DMS153 treated with DMSO at 0.1 percent for 48 hours (cell line): ENCODE measurements around the gene ANKRD13B.

Experiments
- DNase-seq: peaks from one replicate; lab custom pipeline; 2025; ENCODE audit not compliant: unreplicated experiment; lab: John Stamatoyannopoulos, UW

ANKRD13B gene

DNA sequence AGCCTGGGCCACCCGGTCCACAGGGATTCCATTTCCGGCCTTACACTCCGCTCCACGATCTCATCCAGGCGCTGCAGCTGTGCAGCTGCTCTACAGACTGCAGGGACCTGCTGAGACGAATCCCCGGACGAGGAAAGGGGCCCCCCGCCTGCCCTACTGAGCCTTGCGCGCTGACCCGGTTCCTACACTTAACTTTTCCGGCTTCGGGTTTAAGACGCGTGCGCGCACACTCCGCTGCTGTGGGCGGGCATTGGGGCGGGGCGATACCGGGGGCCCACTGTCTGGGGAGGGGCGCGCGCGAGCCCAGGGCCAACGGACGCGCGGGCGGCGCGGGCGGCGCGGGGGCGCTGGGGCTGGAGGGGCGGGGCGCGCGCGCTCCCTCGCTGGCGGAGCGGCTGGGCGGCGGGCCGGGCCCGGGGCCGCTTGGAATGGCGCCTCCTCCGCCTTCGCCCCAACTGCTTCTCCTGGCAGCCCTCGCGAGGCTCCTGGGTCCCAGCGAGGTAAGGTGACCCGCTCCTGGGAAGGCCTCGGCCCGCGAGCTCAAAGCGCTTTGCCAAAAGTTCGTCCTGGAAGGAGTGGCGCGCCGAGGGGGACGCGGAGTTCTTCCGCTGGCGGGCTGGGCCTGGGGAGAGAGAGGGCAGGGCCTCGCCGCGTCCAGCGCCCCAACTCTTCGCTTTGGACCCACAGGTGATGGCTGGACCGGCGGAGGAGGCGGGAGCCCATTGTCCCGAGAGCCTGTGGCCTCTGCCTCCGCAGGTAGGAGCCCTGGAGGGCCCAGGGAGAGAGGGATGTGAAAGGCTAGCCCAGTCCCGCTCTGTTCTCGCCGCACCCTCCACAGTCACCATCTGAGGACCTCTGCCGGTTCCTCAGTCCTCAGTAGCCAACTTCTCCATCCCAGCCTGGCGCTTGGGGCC, 24.3 kb upstream of the ANKRD13B start, which contains the start of gene TP53I13:
TSS of gene TP53I13 (plus strand) at position 371 of the 914 bp plus-strand sequence. CDS start at position 429, 58 bp downstream.
- DNase-seq, result peak; percentile 68

DNA sequence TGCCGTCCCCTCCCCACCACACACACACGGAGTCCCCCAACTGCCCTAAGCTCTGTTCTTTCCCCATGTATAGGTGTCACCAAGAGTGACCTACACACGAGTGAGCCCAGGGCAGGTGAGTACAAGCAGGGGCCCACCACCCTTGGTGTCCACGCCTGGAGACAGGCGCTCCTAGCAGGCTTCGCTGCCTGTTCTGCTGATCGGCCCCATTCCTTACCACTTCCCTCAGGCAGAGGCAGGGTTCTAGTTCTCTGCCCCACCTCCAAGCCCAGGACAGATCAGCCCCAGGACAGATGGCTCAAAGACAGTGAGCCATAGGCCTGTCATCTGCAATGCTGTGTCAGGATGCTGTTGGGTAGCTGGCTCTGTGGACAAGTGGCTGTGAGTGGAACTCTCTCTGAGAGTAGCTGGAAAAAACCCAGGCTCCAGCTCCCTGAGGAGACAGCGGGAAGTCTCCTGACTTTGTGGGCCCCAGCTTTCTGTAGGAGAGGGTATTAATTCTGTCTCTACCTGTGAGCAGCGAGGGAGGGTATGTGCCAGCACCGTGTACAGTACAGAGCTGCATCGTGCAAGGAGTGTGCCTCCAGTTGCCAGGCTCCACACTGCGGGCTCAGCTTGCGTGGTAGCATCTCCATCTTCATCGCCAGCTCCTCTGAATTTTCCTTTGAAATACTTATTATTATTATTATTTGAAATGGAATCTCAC, 23.5 kb upstream of the ANKRD13B start:
- no peak for DNase-seq

DNA sequence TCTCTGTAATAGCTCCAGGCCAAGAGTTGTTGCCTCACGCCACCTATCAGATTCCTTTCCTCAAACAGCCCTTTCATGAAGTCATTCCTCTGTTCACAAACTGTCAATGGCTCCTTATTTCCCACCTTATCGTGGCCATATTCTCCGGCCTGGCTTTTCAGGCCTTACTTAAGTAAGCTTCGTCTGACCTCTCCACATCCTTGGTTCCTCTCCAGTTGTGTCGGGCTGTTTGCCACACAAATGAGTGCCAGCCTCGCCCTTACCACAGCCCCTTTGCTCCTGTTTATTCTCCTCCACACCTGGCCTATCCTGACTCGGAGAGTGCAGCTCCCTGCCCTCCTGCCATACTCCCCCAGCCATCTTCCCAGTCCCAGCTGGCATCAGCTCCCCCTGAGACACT, 22.4 kb upstream of the ANKRD13B start:
- no peak for DNase-seq

DNA sequence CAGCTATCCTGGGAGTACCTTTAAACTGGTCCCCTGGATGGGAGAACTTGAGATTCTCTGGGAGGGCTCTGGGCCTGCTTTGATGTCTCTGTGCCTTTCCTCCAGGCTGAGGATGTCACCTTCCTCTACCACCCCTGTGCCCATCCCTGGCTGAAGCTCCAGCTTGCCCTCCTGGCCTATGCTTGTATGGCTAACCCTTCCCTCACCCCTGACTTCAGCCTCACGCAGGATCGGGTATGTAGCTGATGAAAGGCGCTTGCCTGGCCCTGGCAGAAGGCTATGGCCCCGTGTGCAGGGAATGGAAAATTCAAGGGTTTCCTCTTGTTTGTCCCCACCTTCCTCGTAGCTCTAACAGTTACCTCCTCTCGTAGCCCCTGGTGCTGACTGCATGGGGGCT, 21.4 kb upstream of the ANKRD13B start:
- no peak for DNase-seq

DNA sequence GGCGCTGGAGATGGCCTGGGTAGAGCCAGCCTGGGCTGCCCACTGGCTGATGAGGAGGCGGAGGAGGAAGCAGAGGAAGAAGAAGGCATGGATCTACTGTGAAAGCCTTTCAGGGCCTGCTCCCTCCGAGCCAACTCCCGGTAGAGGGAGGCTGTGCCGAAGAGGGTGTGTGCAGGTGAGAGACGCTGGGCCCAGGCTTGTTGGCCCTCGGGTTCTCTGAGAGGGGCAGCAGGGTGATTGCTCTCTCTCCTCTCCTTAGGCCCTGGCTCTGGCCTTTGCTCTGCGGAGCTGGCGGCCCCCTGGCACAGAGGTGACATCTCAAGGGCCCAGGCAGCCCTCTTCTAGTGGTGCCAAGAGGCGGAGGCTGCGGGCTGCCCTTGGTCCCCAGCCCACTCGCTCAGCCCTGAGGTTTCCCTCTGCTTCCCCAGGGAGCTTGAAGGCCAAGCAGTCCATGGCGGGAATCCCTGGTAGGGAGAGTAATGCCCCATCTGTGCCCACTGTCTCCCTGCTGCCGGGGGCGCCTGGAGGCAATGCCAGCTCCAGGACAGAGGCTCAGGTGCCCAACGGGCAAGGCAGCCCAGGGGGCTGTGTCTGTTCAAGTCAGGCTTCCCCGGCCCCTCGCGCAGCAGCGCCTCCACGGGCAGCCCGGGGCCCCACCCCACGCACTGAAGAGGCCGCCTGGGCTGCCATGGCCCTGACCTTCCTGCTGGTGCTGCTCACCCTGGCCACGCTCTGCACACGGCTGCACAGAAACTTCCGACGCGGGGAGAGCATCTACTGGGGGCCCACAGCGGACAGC, 20.9 kb upstream of the ANKRD13B start:
- DNase-seq, result no peak

DNA sequence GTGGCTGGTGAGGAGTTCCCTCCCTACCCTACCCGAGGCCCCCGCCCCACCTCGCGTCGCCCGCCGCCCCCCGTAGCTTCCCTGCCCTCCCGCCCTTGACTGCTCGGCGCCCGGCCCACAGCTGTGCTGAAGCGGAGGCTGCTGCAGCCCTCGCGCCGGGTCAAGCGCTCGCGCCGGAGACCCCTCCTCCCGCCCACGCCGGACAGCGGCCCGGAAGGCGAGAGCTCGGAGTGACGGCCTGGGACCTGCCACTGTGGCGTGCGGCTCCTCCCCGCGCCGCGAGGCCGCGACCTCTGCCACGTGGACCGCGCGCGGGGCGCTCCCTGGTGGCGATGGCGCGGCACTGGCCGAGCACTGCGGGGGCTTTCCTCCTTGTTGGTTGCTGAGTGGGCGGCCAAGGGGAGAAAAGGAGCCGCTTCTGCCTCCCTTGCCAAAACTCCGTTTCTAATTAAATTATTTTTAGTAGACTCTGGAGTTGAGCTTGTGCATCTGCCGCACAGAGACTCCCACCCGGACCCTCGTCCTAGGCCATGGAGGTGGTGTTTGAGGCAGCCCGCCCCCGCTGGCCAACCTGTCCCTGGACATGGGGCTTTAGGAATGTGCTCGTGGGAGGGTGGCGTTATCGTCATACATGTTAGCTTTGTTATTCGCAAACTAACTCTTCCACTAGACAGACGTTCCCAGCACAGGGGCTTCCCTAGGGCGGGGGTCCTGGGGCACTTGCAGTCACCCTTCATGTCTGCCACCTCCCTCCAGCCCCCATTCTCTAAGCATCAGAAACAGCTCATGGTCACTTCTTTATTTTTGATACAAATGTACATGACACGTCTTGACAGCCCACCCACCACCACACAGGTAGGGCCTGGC, 20.0 kb upstream of the ANKRD13B start:
- DNase-seq, result no peak

DNA sequence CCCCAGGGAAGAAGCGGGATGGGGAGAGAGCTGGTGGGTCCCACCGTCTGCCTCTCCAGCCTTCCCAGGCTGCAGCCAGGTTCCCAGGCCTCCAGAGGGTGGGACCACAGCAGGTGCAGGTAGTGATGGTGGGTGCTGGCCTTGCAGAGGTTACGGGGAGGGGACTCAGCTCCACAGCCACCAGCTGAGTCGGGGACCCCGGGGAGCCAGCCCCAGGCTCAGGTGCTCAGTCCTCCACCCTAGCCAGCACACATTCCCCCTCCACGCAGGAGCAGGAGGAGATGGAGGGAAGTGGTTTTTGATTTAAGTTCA, 19.4 kb upstream of the ANKRD13B start:
- no peak for DNase-seq

DNA sequence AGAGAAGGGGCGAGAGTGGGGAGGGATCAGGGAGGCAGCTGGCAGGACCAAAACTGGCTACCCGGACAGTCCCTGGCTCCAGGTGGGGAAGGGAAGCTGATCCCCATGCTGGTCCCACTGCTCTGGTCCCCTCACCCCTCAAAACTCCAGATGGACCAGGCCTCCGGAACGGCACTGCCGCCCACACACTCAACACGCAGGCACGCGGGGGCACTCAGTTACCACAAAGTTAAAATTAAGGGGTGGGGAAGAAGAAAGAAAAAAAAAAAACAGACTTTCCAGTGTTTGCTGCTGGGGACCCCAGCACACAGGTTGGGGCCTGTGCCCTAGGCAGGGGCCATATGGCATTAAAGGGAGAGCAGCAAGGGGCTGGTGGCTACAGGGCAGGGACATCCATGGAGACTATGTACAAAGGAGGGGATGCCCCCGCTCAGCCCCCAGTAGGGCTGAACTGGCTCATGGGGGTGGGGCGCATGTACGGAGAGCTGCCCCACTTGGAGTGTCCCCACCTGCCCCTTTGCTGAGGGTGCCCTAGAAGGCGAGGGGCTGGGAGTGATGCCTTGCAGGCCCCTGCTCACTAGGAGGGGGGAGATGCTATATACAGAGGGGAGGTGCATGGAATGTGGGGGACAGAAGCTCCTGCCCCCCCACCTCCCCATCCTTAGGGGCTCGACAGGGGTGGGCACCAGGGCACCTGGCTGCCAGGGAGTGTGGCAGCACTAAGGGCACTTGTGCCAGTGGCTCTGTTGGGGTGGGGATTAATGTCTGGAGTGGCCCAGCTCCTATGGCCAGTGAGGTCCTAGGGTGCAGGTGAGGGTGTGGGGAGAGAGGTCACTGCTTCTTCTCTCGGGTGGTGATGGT, 18.8 kb upstream of the ANKRD13B start:
- no peak for DNase-seq

DNA sequence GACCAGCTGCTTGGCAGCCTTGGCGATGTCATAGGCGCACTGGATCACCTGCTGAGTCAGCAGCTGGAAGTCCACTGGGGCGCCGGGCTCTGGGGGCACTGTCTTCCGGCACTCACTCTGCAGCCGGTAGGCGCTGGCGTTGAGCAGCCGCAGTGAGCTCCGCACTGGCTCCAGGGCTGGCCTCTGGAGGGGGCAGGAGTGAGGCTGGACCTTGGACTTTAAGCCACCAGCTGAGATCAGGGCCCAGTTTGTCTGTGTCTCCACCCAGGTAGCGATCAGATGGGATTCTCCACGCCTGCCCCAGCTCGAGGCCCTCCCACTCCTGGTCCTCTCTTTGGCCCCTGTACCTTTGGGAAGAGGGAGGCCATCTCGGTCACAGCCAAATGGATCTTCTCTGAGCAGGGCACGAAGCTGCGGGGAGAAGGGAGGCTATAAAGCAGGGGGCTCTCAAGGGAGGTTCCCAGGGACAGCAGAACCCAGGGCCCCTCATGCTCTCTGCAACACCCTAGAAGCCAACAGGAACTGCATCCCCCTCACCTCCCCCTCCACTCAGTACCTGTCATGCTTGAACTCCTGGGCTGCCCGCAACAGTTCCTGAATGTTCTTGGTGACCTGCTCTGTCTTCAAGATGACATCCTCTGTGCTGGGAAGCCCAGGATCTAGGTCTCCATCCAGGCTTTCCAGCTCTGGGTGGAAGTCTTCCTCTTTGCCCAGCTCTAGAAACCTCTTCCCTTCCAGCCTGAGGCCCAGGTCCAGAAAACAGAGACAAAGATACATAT, 18.0 kb upstream of the ANKRD13B start:
- DNase-seq, result no peak

DNA sequence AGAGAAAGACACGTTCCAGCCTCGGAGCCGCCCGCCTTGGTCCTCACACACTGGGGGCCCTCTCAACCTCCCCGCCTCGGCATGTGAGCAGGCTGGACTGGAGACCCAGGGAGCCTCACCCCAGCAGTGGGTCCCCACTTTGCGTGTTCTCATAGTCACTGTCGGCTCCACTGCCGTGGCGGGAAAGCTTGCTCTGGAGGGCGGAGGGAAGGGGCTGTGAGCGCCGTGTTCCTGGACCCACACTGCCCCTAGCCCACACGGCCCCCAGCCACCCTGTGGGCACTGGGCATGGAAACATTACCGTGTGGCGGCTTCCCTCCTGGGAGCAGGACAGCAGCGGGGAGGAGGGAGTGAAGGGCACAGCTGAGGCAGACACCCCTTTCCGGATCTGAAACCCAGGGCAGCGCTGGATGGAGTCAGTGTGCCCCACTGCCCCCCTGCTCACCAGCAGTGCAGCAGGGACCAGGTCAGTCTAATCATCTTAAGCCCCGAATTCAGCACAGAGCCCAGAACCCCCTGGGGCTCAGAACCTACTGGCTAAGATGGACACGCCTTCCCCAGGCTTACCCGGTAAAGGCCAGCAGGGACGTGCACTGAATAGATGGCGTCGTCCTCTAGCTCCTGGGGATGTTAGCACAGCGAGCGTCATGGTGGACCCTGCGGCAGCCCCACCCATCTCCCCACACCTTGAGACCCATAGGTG, 17.3 kb upstream of the ANKRD13B start:
- no peak for DNase-seq

DNA sequence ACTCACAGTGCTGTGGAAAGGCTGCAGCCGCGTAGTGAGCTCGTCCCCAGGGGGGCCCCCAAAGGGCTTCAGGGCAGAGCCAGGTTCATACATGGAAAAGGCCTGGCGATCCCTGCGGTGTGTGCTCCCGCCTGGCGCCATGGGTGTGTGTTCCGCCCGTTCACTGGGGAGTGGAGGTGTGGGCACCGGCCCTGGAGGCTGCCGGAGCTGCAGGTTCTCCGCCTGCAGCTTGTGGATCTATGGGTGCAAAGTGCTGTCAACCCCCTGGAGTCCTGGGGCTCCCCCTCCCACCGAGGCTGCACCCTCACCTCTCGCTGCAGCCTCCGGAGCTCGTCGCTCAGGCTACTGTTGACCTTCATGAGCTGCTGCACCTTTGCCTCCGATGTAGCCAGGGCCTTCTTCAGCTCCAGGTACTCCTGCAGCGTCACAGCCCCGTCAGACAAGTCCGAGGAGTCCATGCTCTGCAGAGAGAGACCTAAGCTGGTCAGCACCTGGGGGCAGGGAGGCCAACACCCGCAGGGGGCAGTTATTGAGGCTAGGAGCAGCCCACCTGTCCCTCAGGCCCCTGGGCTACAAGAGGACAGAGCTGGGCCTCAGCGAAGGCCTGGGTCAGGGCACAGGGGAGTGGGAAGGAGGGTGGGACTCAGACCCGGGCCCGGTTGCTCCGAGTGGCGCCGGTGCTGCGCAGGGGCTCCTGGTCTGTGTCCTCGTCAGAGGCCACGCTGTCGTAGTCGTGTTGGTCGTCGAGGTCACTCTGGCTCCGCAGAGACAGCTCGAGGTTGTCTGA, 16.5 kb upstream of the ANKRD13B start:
- DNase-seq, result no peak

DNA sequence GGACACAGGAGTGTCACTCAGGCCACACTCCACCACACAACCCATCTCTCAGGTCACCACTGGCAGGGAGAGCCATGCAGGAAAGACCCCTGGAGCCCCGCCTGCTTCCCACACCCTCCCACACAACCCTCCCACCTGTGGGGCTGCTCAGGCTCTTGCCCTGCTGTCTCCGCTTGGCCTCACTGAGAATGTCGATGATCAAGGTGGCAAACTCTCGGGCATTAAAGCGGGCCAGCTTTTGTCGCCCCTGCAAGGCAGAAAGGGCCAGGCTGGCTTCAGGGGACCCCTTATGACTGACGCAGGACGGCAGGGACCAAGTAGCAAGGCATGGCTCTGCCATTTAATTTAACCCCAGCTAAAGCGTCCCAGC, 15.9 kb upstream of the ANKRD13B start:
- DNase-seq, result no peak

DNA sequence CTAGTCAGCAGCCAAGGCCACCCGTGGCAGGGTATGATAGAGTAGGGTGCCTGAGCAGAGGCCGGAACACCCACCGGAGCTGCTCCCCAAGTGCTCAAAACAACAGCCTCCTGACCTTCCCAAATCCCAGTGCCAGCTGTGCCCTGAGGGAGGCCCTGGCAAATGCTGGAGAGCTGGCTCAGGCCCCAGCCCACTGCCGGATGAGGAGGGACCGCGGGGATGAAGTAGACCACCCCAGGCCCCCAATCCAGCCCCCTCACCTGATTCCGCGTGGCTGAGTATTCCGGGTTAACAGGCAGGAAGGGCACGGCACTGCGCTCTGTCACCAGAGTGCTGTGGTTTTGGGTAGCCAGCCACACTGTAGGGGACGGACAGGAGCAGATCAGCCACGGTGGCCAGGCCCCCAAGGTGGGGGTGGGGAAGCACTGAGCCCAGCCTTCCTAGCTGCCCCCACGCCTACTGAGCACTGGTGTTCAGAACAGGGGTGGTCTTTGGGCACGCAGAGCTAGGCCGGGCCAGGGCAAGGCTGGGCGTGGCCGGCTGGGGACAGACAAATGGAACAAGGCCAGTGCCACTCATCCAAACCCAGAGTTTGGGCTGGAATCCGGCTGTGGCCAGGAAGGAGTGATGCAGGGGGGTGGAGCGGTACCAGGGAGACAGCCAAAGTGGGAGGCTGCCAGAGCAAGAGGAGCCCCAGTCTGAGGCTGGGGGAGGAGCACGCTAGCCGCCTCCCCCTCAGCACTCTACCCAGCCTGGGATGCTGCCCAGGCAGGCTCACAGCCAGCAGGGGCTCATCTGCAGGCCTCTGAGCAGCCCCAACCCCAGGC, 15.3 kb upstream of the ANKRD13B start:
- no peak for DNase-seq

DNA sequence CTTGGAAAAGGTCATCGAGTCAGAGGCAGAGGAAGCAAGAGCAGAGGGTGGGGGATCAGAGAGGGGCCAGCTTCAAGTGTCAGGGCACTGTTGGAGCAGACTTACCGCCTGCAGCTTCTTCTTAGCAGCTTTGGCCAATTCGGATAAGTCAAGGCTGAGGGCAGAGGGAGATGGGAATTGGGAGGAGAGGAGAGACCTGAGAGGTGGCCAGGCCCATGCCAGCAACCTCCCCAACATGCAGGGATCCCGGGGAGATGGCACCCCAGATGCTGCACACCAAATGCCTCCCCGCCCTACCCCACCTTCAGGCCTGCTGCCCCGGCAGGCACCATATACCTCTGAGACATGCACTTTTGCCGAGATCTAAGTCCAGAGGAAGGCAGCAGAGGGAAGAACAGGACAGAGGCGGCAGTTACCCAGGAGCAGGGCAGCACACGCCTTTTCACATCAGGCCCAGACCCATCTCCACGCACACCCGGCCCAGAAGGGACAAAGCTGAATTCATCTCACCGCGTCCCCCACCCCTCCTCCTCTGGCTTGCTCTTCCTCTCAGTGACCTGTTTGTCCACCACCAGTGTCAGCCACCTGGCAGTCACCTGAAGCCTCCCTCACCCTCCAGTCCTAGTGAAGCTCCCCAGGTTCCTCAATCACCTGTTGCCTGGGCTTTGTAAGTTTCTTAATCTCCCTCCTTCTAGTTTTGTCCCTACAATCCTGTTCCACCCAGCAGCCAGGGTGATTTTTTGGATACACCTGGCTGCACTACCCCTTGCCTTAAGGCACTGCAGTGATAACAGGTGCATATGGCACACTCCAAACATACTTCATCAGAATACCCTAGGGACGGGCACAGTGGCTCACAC, 14.1 kb upstream of the ANKRD13B start:
- no peak for DNase-seq

DNA sequence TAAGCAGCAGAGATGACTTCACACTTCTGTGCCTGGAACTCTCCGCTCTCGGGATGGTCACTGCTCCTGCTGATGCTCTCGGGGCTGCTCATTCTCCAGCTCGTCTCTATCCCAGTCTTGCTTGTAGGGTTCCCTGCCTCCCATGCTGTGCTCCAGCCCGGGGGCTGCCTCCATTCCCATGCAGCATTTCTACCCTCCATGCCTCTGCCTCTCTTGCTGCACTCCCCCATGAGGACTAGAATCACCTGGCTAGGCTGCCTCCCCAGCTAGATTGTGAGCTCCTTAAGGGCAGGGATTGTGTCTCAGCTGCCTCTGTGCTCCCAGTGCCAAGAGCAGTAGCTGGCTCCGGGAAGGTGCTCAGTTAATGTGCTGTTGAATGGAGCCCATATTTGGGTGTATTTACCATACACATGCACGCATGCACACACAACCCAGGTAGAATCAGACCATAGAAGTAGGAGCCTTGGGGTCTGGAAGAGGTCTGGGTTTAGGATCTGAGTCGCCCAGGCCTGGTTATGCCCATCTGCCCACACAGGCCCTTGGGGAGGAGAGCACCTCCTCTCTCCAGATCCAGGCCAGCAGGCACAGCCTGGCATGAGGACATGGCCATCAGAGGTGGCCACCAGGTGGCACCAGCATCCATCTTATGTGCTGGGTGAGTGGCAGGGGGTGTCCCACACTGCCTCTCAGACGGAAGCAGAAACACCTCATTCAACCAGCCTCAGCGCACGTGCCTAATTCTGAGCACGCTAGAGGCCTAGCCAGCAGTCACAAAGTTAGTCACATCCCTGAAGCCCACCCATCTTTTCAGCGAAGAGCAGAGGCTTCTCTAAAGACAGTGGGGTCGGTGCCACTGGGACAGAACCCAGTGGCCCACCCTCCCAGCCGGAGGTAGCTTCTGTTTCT, 12.8 kb upstream of the ANKRD13B start:
- DNase-seq, result peak; percentile 66
